Measurements from ENCODE around the gene PRC1. TPM values are rescaled to one million over a fixed set of nuclear protein-coding genes. Genes with fewer than 3 reads are reported as not detected.
A peak's percentile ranks its signal among the peaks of the same experiment; 100 is the strongest.
"Not testable (repeated sequence)": the region's sequence is repeated elsewhere in the genome, so short reads cannot be mapped to it uniquely, and the experiment has no call there.

The PRC1 gene
- total RNA-seq, 1 experiment from 2014 or later = 275 TPM

- Histone ChIP-seq H3K9me3 (replicated peaks) (no peaks in the 10 kb centered on the region), H3K27me3 (no peaks in the 10 kb centered on the region), H3K4me1 (peaks cover 3% of the 10 kb centered on the region; the same call in 1 of the 2 replicates), H3K4me3 (no peak overlapping the region), H3K36me3 (peaks cover 41% of the 10 kb centered on the region), H3K27ac (no peak overlapping the region)
- DNase-seq = no peak
Measured at GRCh38 chr15:90938261-90938660, 56.1 kb downstream of the PRC1 start.

- no peak overlapping the region for H3K27ac ChIP-seq
- peaks cover 32% of the 10 kb centered on the region for H3K36me3 ChIP-seq
- no peak for DNase-seq
- no peak overlapping the region for H3K4me3 ChIP-seq
- no peaks in the 10 kb centered on the region for H3K9me3 ChIP-seq (replicated peaks)
- peaks cover 10% of the 10 kb centered on the region for H3K4me1 ChIP-seq
- H3K27me3 ChIP-seq = no peaks in the 10 kb centered on the region
Measured at GRCh38 chr15:90936823-90937222, 57.5 kb downstream of the PRC1 start.

DNA sequence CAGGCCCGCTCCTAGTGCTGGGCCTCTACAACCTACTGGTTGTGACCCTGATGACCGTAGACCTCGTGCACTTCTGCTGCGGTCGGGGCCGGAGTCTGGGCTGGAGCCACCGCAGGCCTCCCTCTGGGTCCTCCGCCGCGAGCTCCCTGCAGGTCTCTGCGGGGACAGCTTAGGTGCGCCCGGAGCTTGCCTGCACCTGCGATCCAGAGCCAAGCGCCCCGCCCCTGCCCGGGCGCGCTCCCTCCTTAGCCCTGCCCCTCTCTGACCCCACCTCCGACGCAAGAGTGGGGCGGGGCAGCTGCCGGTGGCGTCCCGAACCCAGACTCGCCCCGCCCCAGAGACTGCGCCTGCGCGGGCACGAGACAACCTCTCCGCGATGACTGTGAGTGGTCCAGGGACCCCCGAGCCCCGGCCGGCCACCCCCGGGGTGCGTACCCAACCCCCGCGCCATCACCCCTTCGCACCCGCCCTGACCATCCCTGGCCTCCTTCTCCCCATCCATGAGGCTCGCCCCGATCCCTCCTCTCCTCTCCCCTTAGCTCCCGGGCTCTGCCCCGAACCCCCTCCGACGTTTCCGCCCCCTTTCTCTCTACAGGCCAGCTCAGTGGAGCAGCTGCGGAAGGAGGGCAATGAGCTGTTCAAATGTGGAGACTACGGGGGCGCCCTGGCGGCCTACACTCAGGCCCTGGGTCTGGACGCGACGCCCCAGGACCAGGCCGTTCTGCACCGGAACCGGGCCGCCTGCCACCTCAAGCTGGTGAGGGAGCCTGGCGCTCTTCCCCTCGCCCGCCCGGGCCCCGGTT, 59.2 kb downstream of the PRC1 start, which contains the start of gene UNC45A:
Gene UNC45A, plus strand, starts transcription at position 337 of the 803 bp plus-strand sequence. Its CDS starts 40 bp downstream, at position 377.
- peaks cover 11% of the 10 kb centered on the region for H3K4me1 ChIP-seq
- peak within 1 kb of the TSS; percentile 93 for H3K4me3 ChIP-seq
- H3K9me3 ChIP-seq (replicated peaks) = no peaks in the 10 kb centered on the region
- H3K27me3 ChIP-seq = no peaks in the 10 kb centered on the region
- H3K27ac ChIP-seq = peak within 1 kb of the TSS; percentile 64
- peak; percentile 91 to 92 for DNase-seq
- H3K36me3 ChIP-seq = peaks cover 20% of the 10 kb centered on the region

GRCh38 chr15:90934256-90934948, 59.9 kb downstream of the PRC1 start:
- Histone ChIP-seq H3K27ac (no peak overlapping the region), H3K9me3 (replicated peaks) (no peaks in the 10 kb centered on the region), H3K4me3 (peak overlapping the region; percentile 93), H3K4me1 (peaks cover 11% of the 10 kb centered on the region), H3K36me3 (peaks cover 13% of the 10 kb centered on the region), H3K27me3 (no peaks in the 10 kb centered on the region)
- DNase-seq = peak; percentile 86 to 91

DNA sequence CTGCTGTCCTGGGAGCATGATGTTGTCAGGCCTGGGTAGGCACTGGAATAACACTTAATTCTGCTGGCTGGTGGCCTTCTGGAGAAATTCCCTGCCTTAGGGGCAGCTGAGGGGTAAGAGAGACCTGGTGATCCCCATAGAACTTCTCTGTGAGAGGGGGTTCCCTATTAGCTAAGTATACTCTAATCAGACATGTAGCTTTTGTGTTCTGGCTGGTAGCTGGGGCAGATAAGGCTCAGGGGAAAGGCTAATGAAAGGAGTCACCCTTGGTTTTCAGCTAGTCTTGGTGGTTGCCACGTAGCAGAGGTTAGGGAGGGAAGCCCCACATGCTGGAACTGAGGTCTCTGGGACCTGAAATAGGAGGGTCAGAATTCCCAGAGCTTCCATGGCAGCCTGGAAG, 61.0 kb downstream of the PRC1 start:
- Histone ChIP-seq H3K4me3 (no peak overlapping the region), H3K27me3 (no peaks in the 10 kb centered on the region), H3K9me3 (replicated peaks) (no peaks in the 10 kb centered on the region), H3K27ac (no peak overlapping the region), H3K36me3 (peaks cover 12% of the 10 kb centered on the region), H3K4me1 (peaks cover 11% of the 10 kb centered on the region)
- DNase-seq = no peak

DNA sequence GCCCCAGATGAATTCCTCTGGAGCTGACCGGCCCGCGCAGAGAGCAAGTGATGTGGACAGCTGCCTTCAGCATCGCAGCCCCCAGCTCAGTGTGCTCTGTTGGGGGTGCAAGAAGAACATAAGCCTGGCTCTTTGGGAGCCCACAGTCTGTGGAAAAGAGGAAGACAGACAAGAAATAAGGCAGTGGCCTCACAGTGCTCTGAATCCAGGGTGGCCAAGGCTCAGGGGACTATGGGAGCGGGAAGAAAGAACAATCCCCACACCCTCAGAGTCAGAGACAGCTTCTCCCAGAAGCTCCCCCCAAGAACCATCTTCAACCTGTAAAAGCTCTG, 61.7 kb downstream of the PRC1 start:
- Histone ChIP-seq H3K4me3 (peak overlapping the region; percentile 70), H3K36me3 (peaks cover 6% of the 10 kb centered on the region), H3K27me3 (no peaks in the 10 kb centered on the region), H3K4me1 (peaks cover 11% of the 10 kb centered on the region), H3K9me3 (replicated peaks) (no peaks in the 10 kb centered on the region), H3K27ac (no peak overlapping the region; the same call in 1 of the 2 replicates)
- no peak for DNase-seq

DNA sequence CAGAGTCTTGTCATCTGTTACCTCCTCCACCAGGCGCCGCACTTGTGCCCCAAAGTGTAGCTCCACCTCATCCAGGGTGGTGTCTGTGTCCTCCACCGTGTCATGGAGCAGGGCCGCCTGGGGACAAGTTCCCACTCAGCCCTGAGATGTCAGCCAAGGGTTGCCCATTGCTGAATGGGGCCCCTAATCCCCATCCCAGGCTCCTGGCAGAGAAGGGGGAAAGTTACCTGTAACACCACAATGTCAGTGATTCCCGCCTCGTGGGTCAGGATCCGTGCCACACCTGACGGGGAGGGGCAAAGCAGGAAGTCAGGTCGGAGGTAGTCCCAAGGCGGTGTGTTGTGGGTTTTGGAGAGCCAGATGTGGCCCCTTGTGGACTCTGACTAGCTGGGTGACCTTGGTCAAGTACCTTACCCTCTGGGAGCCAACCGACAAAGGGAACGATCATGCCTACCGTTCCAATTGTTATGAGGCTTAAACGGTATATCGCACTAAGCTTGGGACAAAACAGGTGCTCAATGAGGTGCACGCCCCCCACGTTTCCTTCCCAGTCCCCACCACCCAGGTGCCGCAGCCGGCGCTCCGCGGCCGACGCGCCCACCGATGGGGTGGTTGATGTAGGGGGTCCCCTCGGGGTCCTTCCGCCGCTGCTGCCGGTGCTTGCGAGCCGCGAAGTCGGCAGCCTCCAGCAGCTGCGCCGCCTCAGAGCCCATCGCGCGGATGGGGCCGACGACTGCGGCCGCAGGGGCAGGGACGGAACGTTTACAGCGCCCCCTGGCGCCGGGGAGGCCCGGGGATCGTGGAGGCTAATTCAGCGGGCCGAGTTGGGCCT, 62.3 kb downstream of the PRC1 start, which contains the start of gene HDDC3:
Gene HDDC3, minus strand, starts transcription at position 722 of the 832 bp plus-strand sequence. Its CDS starts 9 bp downstream, at position 713.
- Histone ChIP-seq H3K4me3 (peak within 1 kb of the TSS; percentile 70), H3K27me3 (no peaks in the 10 kb centered on the region), H3K36me3 (peaks cover 4% of the 10 kb centered on the region; the same call in 1 of the 2 replicates), H3K9me3 (replicated peaks) (no peaks in the 10 kb centered on the region), H3K4me1 (peaks cover 11% of the 10 kb centered on the region), H3K27ac (peak within 1 kb of the TSS; percentile 16; the same call in 1 of the 2 replicates)
- DNase-seq = peak; percentile 88 to 95

GRCh38 chr15:90931575-90931827, 62.8 kb downstream of the PRC1 start:
- Histone ChIP-seq H3K4me3 (peak overlapping the region; percentile 70), H3K27me3 (no peaks in the 10 kb centered on the region), H3K27ac (no peak overlapping the region), H3K36me3 (no peaks in the 10 kb centered on the region), H3K9me3 (replicated peaks) (no peaks in the 10 kb centered on the region), H3K4me1 (peaks cover 11% of the 10 kb centered on the region)
- DNase-seq = no peak

DNA sequence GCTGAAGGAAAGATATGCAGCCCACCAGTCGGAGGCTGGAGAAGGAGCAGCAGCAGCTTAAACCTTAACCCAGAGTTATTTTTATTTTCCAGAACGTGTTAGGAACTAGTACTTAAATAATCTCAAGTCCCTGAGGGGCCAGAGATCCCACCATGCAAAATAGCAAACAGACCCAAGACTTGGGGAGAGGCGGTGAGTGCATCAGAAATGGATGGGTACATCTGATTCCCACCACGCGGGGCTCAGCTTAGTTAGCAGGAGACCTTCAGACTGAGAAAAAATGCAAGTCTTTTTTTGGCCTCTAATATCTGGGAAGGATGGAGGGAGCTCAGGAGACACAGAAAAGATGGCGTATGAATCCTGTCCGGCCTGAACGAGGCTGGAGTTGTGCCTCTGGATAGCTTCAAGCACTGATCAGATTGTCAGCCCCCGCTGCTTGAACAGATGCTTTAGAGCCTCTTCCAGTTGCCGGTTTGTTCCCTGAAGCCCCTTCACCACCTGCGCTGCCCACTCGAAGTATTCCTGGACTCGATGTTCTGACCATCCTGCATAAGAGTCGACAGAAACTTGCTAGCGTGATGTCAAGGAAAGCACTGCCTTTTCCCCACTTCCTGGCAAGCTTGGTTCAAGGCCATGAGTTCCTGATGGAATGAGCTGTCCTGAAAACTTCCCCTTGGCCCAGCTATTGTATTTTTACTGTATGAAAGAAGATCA, 63.3 kb downstream of the PRC1 start:
- no peak for DNase-seq
- Histone ChIP-seq H3K27me3 (no peaks in the 10 kb centered on the region), H3K4me3 (no peak overlapping the region; the same call in 1 of the 2 replicates), H3K27ac (no peak overlapping the region), H3K9me3 (replicated peaks) (no peaks in the 10 kb centered on the region), H3K4me1 (peaks cover 9% of the 10 kb centered on the region), H3K36me3 (no peaks in the 10 kb centered on the region)

- peak overlapping the region; percentile 66 for H3K27ac ChIP-seq
- H3K36me3 ChIP-seq = no peaks in the 10 kb centered on the region
- no peaks in the 10 kb centered on the region for H3K27me3 ChIP-seq
Measured at GRCh38 chr15:90929246-90930019, 64.9 kb downstream of the PRC1 start.

DNA sequence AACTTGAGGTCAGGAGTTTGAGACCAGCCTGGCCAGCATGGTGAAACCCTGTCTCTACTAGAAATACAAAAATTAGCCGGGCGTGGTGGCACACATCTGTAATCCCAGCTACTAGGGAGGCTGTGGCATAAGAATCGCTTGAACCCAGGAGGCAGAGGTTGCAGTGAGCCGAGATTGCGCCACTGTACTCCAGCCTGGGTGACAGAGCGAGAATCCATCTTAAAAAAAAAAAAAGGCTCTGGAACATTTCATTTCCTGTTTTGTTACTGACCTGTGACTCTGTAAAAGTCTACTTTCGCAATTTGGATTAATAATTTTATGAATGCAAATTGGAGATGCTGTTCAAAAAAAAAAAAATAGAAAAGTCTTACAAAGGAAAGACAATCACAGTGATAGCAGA, 66.2 kb downstream of the PRC1 start:
- not testable (repeated sequence) for DNase-seq

More at GRCh38 chr15:90929246-90930019, 64.9 kb downstream of the PRC1 start:
- H3K9me3 ChIP-seq (replicated peaks) = no peaks in the 10 kb centered on the region
- peaks cover 8% of the 10 kb centered on the region for H3K4me1 ChIP-seq
- no peak for DNase-seq
- peak overlapping the region; percentile 66 for H3K4me3 ChIP-seq

DNA sequence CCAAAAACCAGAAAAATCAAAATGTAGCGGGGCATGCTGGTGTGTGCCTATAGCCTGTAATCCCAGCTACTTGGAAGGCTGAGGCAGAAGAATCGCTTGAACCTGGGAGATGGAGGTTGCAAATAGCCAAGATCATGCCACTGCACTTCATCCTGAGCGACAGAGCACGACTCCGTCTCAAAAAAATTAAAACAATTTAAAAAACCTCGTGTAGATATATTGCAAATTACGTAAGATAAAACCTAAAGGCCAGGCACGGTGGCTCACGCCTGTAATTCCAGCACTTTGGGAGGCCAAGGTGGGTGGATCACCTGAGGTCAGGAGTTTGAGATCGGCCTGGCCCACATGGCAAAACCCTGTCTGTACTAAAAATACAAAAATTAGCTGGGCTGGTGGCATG, 67.6 kb downstream of the PRC1 start:
- DNase-seq; H3K4me3 ChIP-seq; H3K27ac ChIP-seq; H3K9me3 ChIP-seq (replicated peaks); H3K36me3 ChIP-seq; H3K4me1 ChIP-seq; H3K27me3 ChIP-seq: not testable (repeated sequence)

More for the DNA sequence above, 66.2 kb downstream of the PRC1 start:
- not testable (repeated sequence) for H3K27ac ChIP-seq; H3K4me1 ChIP-seq; H3K4me3 ChIP-seq; H3K9me3 ChIP-seq (replicated peaks); H3K36me3 ChIP-seq; H3K27me3 ChIP-seq

DNA sequence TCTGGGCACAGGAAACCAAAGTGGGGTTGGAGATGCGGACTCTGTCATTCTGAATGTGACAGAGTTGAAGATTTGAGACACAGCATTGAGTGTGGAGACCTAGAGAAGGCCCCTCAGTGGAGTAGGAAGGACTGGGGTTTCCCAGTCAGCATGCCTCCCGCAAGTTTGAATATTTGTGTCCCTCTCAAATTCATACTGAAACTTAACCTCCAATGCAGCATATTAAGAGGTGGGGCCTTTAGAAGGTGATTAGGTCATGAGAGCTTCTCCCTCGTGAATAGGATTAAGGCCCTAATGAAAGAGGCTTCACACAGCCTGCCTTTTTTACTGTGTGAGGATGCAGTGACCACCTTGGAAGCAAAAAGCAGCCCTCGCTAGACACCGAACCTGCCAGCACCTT, 70.0 kb downstream of the PRC1 start:
- DNase-seq = no peak
- no peaks in the 10 kb centered on the region for H3K27me3 ChIP-seq

More for the DNA sequence above, 70.0 kb downstream of the PRC1 start:
- no peaks in the 10 kb centered on the region for H3K4me1 ChIP-seq
- no peaks in the 10 kb centered on the region for H3K9me3 ChIP-seq (replicated peaks)
- H3K4me3 ChIP-seq = no peak overlapping the region
- H3K36me3 ChIP-seq = no peaks in the 10 kb centered on the region; the same call in 1 of the 2 replicates
- H3K27ac ChIP-seq = no peak overlapping the region

All from SJCRH30 (cell line).